Body of pancreas (tissue), 4 donors: Measurements from ENCODE around the gene UBR7. TPM values are rescaled to one million over a fixed set of nuclear protein-coding genes. Genes with fewer than 3 reads are reported as not detected.
"Not testable (repeated sequence)": the region's sequence is repeated elsewhere in the genome, so short reads cannot be mapped to it uniquely, and the experiment has no call there.

Source experiments
- ATAC-seq: fragments of 150-250 bp; one replicate; pipeline ENCODE4 v1.9.1; 2016
- DNase-seq, 4 donors: peaks; one replicate each; pipeline ENCODE4 v3.0.0-alpha.2; 2019
- H3K27ac ChIP-seq, 4 donors: fragments of 200-600 bp; sonication (generic); 1 replicate in 3 of 4; 2 replicates in 1 of 4; pipeline versions ENCODE4 v1.5.1 to v1.6.1; 2016 to 2019; ENCODE audit warnings: mild to moderate bottlenecking in 1 of 4, mixed read lengths in 1 of 4, moderate library complexity in 1 of 4
- H3K27me3 ChIP-seq, 2 donors: fragments of 200-600 bp; sonication (generic); one replicate each; pipeline ENCODE4 v1.6.0; 2016; ENCODE audit warnings: mild to moderate bottlenecking in 1 of 2
- H3K36me3 ChIP-seq, 2 donors: fragments of 200-600 bp; sonication (generic); replicated peaks in 1 of 2; 2 replicates each; pipeline ENCODE4 v1.5.1; 2016; ENCODE audit warnings: low read depth in 2 of 2; ENCODE audit not compliant: insufficient read depth in 1 of 2
- H3K4me1 ChIP-seq: fragments of 200-600 bp; sonication (generic); one replicate; pipeline ENCODE4 v1.6.0; 2016
- H3K4me3 ChIP-seq, 2 donors: fragments of 200-600 bp; sonication (generic); 1 replicate in 1 of 2; 2 replicates in 1 of 2; pipeline ENCODE4 v1.5.1; 2016 to 2019
- H3K9me3 ChIP-seq, 3 donors: fragments of 200-600 bp; sonication (generic); 1 replicate in 2 of 3; 2 replicates in 1 of 3; pipeline ENCODE4 v1.5.1; 2016
- CTCF ChIP-seq, 7 experiments: fragments of 450-650 bp in 4 of 7; fragments of 200-600 bp in 3 of 7; sonication (generic) in 3 of 7; IDR thresholded peaks; one replicate each; pipeline ENCODE4 v1.5.1; 2016 to 2019; ENCODE audit warnings: antibody characterized with exemption in 7 of 7
- POLR2A ChIP-seq, 3 donors: fragments of 450-650 bp; IDR thresholded peaks; one replicate each; pipeline ENCODE4 v1.6.1; 2016; ENCODE audit warnings: antibody characterized with exemption in 3 of 3, mild to moderate bottlenecking in 2 of 3
- WGBS, 2 donors: methylation state at CpG; one replicate each; pipeline ENCODE4 v1.1.5; 2017; 5-methylcytosine and 5-hydroxymethylcytosine counted together
- intact Hi-C: fragments of 100-400 bp; cut with DNase I; formaldehyde crosslinking; loops from one replicate; pipeline ENCODE4 v1.15.1; 2023
- total RNA-seq, 2 donors: library from RNA; depleted of rRNA; stranded (reverse); fragments of >200 nt; gene quantifications; one replicate each; pipeline ENCODE4 v1.1.0, GENCODE V29; 2016

The UBR7 gene
- total RNA-seq, 2 donors from 2014 or later, result 4.9 to 17.4 TPM

- intact Hi-C loops, result loop anchor here (10.0 kb wide), 1 partner anchor 59 kb away; the partner anchor contains the start of gene ITPK1
- DNase-seq, result peak in 2 of 4 donors; percentile 20 to 26
These were observed 33.1 kb upstream of the UBR7 start for GRCh38 chr14:93173943-93174395.

GRCh38 chr14:93174731-93175130 is 32.3 kb upstream of the UBR7 start:
- 65 to 79% methylated on average over 5 of the region's 5 CpGs for WGBS, 2 donors
- intact Hi-C loops, result loop anchor here (10.0 kb wide), 1 partner anchor 60 kb away; the partner anchor contains the start of gene ITPK1

More at GRCh38 chr14:93173943-93174395, 33.1 kb upstream of the UBR7 start:
- Histone ChIP-seq H3K4me1 (peaks cover 7% of the 10 kb centered on the region), H3K4me3 (no peak overlapping the region), H3K27me3 (no peaks in the 10 kb centered on the region), H3K9me3 (no peaks in the 10 kb centered on the region), H3K36me3 (no peaks in the 10 kb centered on the region), H3K27ac (peak overlapping the region in 1 of 4 donors; percentile 17)
- TF ChIP-seq POLR2A (IDR thresholded peaks at IDR 0.05) (no peak), CTCF (IDR thresholded peaks at IDR 0.05) (no peak)
- WGBS, 2 donors, result 38 to 43% methylated on average over 10 of the region's 10 CpGs
- no peak for ATAC-seq

GRCh38 chr14:93175492-93175891 is 31.6 kb upstream of the UBR7 start:
- DNase-seq (no peak), ATAC-seq (no peak)
- Histone ChIP-seq H3K4me3 (no peak overlapping the region), H3K36me3 (no peaks in the 10 kb centered on the region), H3K9me3 (no peaks in the 10 kb centered on the region), H3K4me1 (peaks cover 7% of the 10 kb centered on the region), H3K27me3 (no peaks in the 10 kb centered on the region), H3K27ac (no peak overlapping the region)
- TF ChIP-seq POLR2A (IDR thresholded peaks at IDR 0.05), result no peak
- no peak for TF ChIP-seq CTCF (IDR thresholded peaks at IDR 0.05)
- intact Hi-C loops, result loop anchor here (10.0 kb wide), 1 partner anchor 61 kb away; the partner anchor contains the start of gene ITPK1
- 79 to 86% methylated on average over 6 of the region's 6 CpGs for WGBS, 2 donors

More at GRCh38 chr14:93174731-93175130, 32.3 kb upstream of the UBR7 start:
- H3K9me3 ChIP-seq, H3K4me1 ChIP-seq, H3K27me3 ChIP-seq, ATAC-seq, DNase-seq, H3K27ac ChIP-seq, H3K36me3 ChIP-seq, H3K4me3 ChIP-seq: not testable (repeated sequence)

- Histone ChIP-seq H3K36me3 (no peaks in the 10 kb centered on the region), H3K9me3 (no peaks in the 10 kb centered on the region), H3K27ac (peak overlapping the region; percentile 94 to 98 (median 96)), H3K4me1 (peaks cover 29% of the 10 kb centered on the region), H3K4me3 (peak overlapping the region; percentile 81 to 88), H3K27me3 (no peaks in the 10 kb centered on the region)
- DNase-seq (no peak), ATAC-seq (no peak)
- intact Hi-C loops, result no loop called here
- WGBS, 2 donors, result 31 to 48% methylated on average over 12 to 17 of the region's 17 CpGs
- TF ChIP-seq POLR2A (IDR thresholded peaks at IDR 0.05) (no peak), CTCF (IDR thresholded peaks at IDR 0.05) (no peak)
These were observed 23.3 kb upstream of the UBR7 start for GRCh38 chr14:93183596-93184317.

GRCh38 chr14:93184391-93185348 is 22.4 kb upstream of the UBR7 start, which contains the start of the genes LYSET and MOAP1:
Gene LYSET (plus strand): TSS chr14:93185317. CDS start chr14:93185406, 89 bp downstream.
Gene MOAP1 (minus strand): TSS chr14:93184897. CDS start chr14:93184242, 655 bp downstream.
- TF ChIP-seq POLR2A (IDR thresholded peaks at IDR 0.05) (peak; percentile 84 to 93 (median 91)), CTCF (IDR thresholded peaks at IDR 0.05) (peak in 6 of 7 experiments; percentile 9 to 36 (median 27))
- WGBS, 2 donors, result 0% methylated on average over 2 to 97 of the region's 124 CpGs
- intact Hi-C loops, result no loop called here

More at GRCh38 chr14:93184391-93185348, 22.4 kb upstream of the UBR7 start, which contains the start of the genes LYSET and MOAP1:
- peak within 1 kb of the TSS; percentile 81 to 88 for H3K4me3 ChIP-seq
- H3K36me3 ChIP-seq, result no peaks in the 10 kb centered on the region
- peak within 1 kb of the TSS; percentile 94 to 98 (median 96) for H3K27ac ChIP-seq
- H3K4me1 ChIP-seq, result peaks cover 29% of the 10 kb centered on the region
- no peaks in the 10 kb centered on the region for H3K9me3 ChIP-seq
- H3K27me3 ChIP-seq, result no peaks in the 10 kb centered on the region
- DNase-seq (peak; percentile 88 to 91 (median 89)), ATAC-seq (peak; percentile 94)
